HepG2 (cell line): ENCODE results near the gene SPAG9. TPM values are rescaled to one million over a fixed set of nuclear protein-coding genes. Genes with fewer than 3 reads are reported as not detected.
A peak's percentile ranks its signal among the peaks of the same experiment; 100 is the strongest.

ENCODE experiments used
- ARNT ChIP-seq: fragments of 450-650 bp; IDR thresholded peaks from 2 replicates; pipeline ENCODE4 v1.6.1; 2017
- CBX1 ChIP-seq: IDR thresholded peaks from one replicate; pipeline ENCODE4 v1.6.1; 2016; ENCODE audit warnings: antibody characterized with exemption, low read depth
- CBX5 ChIP-seq: sonication (generic); formaldehyde crosslinking; IDR thresholded peaks from 2 replicates; pipeline ENCODE4 v1.4.0; 2020; ENCODE audit warnings: missing genetic modification reagents, borderline replicate concordance
- HDAC6 ChIP-seq: fragments of 200-600 bp; sonication (generic); IDR thresholded peaks from 2 replicates; pipeline ENCODE4 v1.7.0; 2017; ENCODE audit warnings: mild to moderate bottlenecking, antibody characterized with exemption, low read length, low read depth
- HOXA9 ChIP-seq: sonication (generic); formaldehyde crosslinking; IDR thresholded peaks from 2 replicates; pipeline ENCODE4 v1.8.1; 2022; ENCODE audit warnings: missing genetic modification reagents, mild to moderate bottlenecking, moderate library complexity, borderline replicate concordance
- MIER3 ChIP-seq: IDR thresholded peaks from 2 replicates; pipeline ENCODE4 v1.6.1; 2016; ENCODE audit warnings: missing compliant biosample characterization, borderline replicate concordance
- RARA ChIP-seq: IDR thresholded peaks from 2 replicates; pipeline ENCODE4 v1.6.1; 2016; ENCODE audit warnings: missing genetic modification reagents, missing compliant biosample characterization
- ZC3H4 ChIP-seq: sonication (generic); formaldehyde crosslinking; IDR thresholded peaks from 2 replicates; pipeline ENCODE4 v1.4.0; 2020; ENCODE audit warnings: missing genetic modification reagents, borderline replicate concordance
- ZNF251 ChIP-seq: sonication (generic); formaldehyde crosslinking; IDR thresholded peaks from 2 replicates; pipeline ENCODE4 v1.9.0; 2021; ENCODE audit warnings: mild to moderate bottlenecking, missing genetic modification reagents
- ZNF530 ChIP-seq: sonication (generic); formaldehyde crosslinking; IDR thresholded peaks from 2 replicates; pipeline ENCODE4 v1.5.0; 2020; ENCODE audit warnings: low read depth, mild to moderate bottlenecking, missing genetic modification reagents
- ZNF569 ChIP-seq: sonication (generic); formaldehyde crosslinking; IDR thresholded peaks from 2 replicates; pipeline ENCODE4 v1.5.0; 2020; ENCODE audit warnings: mild to moderate bottlenecking, missing genetic modification reagents, moderate library complexity, borderline replicate concordance
- ZNF577 ChIP-seq: sonication (generic); formaldehyde crosslinking; IDR thresholded peaks from 2 replicates; pipeline ENCODE4 v1.4.0; 2020; ENCODE audit warnings: mild to moderate bottlenecking, low read depth, missing genetic modification reagents, borderline replicate concordance
- ZNF761 ChIP-seq: sonication (generic); formaldehyde crosslinking; conservative IDR thresholded peaks from 2 replicates; pipeline ENCODE4 v1.4.0; 2020; ENCODE audit warnings: mild to moderate bottlenecking, missing genetic modification reagents
- ZNF776 ChIP-seq: sonication (generic); formaldehyde crosslinking; IDR thresholded peaks from 2 replicates; pipeline ENCODE4 v1.4.0; 2020; ENCODE audit warnings: mild to moderate bottlenecking, missing genetic modification reagents
- ZSCAN12 ChIP-seq: sonication (generic); formaldehyde crosslinking; IDR thresholded peaks from 2 replicates; pipeline ENCODE4 v1.9.0; 2021; ENCODE audit warnings: mild to moderate bottlenecking, missing genetic modification reagents
- polyA plus RNA-seq, 8 experiments: library from polyadenylated mRNA; depleted of rRNA in 3 of 8; stranded (reverse) in 7 of 8; unstranded in 1 of 8; fragments of >200 nt; fragmentation: Illumina TruSeq in 4 of 8; extraction: Trizol in 4 of 8; gene quantifications; 2 replicates each; pipeline versions ENCODE4 v1.2.1 to v1.2.3, GENCODE V29; 2011 to 2016; ENCODE audit warnings: low read depth in 4 of 8, missing spikeins in 1 of 8, mixed read lengths in 1 of 8; ENCODE audit not compliant: insufficient read depth in 1 of 8
- total RNA-seq, 5 experiments: library from RNA; depleted of rRNA; stranded (reverse); fragments of >200 nt; fragmentation: Illumina TruSeq; extraction: Trizol; gene quantifications; 2 replicates each; pipeline ENCODE4 v1.2.3, GENCODE V29; 2016; ENCODE audit warnings: low read depth in 1 of 5
- TF ChIP-seq, protein P1 (sequence below): sonication (generic); formaldehyde crosslinking; IDR thresholded peaks from 2 replicates; pipeline ENCODE4 v1.4.0; 2020; ENCODE audit warnings: missing genetic modification reagents
- TF ChIP-seq, protein P2 (sequence below): sonication (generic); formaldehyde crosslinking; IDR thresholded peaks from 2 replicates; pipeline ENCODE4 v1.4.0; 2020; ENCODE audit warnings: missing genetic modification reagents, borderline replicate concordance
- TF ChIP-seq, protein P3 (sequence below), 2 experiments: sonication (generic) in 1 of 2; formaldehyde crosslinking in 1 of 2; IDR thresholded peaks; 2 replicates each; pipeline versions ENCODE4 v1.4.0 to v1.6.1; 2018 to 2020; ENCODE audit warnings: missing genetic modification reagents in 2 of 2, borderline replicate concordance in 1 of 2, low read depth in 1 of 2, mild to moderate bottlenecking in 1 of 2, missing biosample characterization in 1 of 2
- TF ChIP-seq, protein P4 (sequence below): sonication (generic); formaldehyde crosslinking; IDR thresholded peaks from 2 replicates; pipeline ENCODE4 v1.4.0; 2020; ENCODE audit warnings: missing genetic modification reagents

The SPAG9 gene
- total and polyA plus RNA-seq, 2 of the 13 experiments (the other 11 are each of a cell fraction or from before 2014, with no cell fraction given), result 43.2 to 78.6 TPM

DNA sequence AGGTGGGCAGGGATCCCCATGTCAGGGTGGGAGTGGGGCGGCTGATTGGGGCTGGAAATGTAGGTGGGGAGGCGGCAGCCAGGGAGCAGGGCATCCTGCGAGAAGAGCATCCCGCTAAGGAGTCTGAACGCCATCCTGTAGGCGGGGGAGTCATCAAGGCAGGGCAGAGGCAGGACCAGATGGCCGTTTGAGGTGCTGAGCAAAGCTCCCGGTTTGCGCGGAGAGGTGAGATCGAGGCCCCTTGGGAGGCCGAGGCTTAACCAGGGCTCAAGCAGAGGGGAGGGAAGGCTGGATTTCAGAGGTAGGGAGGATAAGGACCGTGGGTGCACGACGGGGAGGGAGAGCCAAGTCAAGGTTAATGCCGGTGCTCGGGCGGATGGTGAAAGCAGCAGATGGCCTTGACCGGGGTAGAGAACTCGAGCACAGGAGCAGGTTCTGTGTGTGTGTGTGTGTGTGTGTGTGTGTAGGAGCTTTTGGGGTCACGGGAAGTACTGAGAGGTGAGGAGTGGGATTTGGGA, 45.1 kb upstream of the SPAG9 start (continued):
- TF ChIP-seq, protein P1, sequence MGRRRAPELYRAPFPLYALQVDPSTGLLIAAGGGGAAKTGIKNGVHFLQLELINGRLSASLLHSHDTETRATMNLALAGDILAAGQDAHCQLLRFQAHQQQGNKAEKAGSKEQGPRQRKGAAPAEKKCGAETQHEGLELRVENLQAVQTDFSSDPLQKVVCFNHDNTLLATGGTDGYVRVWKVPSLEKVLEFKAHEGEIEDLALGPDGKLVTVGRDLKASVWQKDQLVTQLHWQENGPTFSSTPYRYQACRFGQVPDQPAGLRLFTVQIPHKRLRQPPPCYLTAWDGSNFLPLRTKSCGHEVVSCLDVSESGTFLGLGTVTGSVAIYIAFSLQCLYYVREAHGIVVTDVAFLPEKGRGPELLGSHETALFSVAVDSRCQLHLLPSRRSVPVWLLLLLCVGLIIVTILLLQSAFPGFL (CRISPR knock-in tag), result no peak
- TF ChIP-seq HDAC6 (no peak), ZNF776 (no peak), CBX1 (no peak), RARA (CRISPR knock-in tag) (peak; percentile 77), ZNF530 (CRISPR knock-in tag) (no peak), ZNF569 (CRISPR knock-in tag) (no peak), ZSCAN12 (CRISPR knock-in tag) (no peak), ZNF577 (CRISPR knock-in tag) (no peak), ZC3H4 (CRISPR knock-in tag) (no peak), ARNT (no peak), CBX5 (CRISPR knock-in tag) (no peak; the same call in 1 of the 2 replicates), ZNF251 (CRISPR knock-in tag) (no peak), HOXA9 (CRISPR knock-in tag) (no peak; the same call in 1 of the 2 replicates), ZNF761 (no peak), MIER3 (CRISPR knock-in tag) (peak; percentile 48; the same call in 1 of the 2 replicates)
- TF ChIP-seq, protein P2, sequence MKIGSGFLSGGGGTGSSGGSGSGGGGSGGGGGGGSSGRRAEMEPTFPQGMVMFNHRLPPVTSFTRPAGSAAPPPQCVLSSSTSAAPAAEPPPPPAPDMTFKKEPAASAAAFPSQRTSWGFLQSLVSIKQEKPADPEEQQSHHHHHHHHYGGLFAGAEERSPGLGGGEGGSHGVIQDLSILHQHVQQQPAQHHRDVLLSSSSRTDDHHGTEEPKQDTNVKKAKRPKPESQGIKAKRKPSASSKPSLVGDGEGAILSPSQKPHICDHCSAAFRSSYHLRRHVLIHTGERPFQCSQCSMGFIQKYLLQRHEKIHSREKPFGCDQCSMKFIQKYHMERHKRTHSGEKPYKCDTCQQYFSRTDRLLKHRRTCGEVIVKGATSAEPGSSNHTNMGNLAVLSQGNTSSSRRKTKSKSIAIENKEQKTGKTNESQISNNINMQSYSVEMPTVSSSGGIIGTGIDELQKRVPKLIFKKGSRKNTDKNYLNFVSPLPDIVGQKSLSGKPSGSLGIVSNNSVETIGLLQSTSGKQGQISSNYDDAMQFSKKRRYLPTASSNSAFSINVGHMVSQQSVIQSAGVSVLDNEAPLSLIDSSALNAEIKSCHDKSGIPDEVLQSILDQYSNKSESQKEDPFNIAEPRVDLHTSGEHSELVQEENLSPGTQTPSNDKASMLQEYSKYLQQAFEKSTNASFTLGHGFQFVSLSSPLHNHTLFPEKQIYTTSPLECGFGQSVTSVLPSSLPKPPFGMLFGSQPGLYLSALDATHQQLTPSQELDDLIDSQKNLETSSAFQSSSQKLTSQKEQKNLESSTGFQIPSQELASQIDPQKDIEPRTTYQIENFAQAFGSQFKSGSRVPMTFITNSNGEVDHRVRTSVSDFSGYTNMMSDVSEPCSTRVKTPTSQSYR (CRISPR knock-in tag), result no peak
- TF ChIP-seq, protein P3, sequence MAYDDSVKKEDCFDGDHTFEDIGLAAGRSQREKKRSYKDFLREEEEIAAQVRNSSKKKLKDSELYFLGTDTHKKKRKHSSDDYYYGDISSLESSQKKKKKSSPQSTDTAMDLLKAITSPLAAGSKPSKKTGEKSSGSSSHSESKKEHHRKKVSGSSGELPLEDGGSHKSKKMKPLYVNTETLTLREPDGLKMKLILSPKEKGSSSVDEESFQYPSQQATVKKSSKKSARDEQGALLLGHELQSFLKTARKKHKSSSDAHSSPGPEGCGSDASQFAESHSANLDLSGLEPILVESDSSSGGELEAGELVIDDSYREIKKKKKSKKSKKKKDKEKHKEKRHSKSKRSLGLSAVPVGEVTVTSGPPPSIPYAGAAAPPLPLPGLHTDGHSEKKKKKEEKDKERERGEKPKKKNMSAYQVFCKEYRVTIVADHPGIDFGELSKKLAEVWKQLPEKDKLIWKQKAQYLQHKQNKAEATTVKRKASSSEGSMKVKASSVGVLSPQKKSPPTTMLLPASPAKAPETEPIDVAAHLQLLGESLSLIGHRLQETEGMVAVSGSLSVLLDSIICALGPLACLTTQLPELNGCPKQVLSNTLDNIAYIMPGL (CRISPR knock-in tag; IDR thresholded peaks at IDR 0.05; ENCODE audit: borderline replicate concordance in 1 of 2, low read depth in 1 of 2), result no peak
- TF ChIP-seq, protein P4, sequence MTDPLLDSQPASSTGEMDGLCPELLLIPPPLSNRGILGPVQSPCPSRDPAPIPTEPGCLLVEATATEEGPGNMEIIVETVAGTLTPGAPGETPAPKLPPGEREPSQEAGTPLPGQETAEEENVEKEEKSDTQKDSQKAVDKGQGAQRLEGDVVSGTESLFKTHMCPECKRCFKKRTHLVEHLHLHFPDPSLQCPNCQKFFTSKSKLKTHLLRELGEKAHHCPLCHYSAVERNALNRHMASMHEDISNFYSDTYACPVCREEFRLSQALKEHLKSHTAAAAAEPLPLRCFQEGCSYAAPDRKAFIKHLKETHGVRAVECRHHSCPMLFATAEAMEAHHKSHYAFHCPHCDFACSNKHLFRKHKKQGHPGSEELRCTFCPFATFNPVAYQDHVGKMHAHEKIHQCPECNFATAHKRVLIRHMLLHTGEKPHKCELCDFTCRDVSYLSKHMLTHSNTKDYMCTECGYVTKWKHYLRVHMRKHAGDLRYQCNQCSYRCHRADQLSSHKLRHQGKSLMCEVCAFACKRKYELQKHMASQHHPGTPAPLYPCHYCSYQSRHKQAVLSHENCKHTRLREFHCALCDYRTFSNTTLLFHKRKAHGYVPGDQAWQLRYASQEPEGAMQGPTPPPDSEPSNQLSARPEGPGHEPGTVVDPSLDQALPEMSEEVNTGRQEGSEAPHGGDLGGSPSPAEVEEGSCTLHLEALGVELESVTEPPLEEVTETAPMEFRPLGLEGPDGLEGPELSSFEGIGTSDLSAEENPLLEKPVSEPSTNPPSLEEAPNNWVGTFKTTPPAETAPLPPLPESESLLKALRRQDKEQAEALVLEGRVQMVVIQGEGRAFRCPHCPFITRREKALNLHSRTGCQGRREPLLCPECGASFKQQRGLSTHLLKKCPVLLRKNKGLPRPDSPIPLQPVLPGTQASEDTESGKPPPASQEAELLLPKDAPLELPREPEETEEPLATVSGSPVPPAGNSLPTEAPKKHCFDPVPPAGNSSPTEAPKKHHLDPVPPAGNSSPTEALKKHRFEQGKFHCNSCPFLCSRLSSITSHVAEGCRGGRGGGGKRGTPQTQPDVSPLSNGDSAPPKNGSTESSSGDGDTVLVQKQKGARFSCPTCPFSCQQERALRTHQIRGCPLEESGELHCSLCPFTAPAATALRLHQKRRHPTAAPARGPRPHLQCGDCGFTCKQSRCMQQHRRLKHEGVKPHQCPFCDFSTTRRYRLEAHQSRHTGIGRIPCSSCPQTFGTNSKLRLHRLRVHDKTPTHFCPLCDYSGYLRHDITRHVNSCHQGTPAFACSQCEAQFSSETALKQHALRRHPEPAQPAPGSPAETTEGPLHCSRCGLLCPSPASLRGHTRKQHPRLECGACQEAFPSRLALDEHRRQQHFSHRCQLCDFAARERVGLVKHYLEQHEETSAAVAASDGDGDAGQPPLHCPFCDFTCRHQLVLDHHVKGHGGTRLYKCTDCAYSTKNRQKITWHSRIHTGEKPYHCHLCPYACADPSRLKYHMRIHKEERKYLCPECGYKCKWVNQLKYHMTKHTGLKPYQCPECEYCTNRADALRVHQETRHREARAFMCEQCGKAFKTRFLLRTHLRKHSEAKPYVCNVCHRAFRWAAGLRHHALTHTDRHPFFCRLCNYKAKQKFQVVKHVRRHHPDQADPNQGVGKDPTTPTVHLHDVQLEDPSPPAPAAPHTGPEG (CRISPR knock-in tag), result 0 out of 2 replicates have a peak, but pooled peaks have one; percentile 4
